CMK (cell line): ENCODE results near the gene P3H3.
"Not testable (repeated sequence)": the region's sequence is repeated elsewhere in the genome, so short reads cannot be mapped to it uniquely, and the experiment has no call there.

Experiments
- DNase-seq: peaks from one replicate; pipeline ENCODE4 v3.0.0-alpha.2; 2010; ENCODE audit warnings: low read depth

P3H3 gene

DNA sequence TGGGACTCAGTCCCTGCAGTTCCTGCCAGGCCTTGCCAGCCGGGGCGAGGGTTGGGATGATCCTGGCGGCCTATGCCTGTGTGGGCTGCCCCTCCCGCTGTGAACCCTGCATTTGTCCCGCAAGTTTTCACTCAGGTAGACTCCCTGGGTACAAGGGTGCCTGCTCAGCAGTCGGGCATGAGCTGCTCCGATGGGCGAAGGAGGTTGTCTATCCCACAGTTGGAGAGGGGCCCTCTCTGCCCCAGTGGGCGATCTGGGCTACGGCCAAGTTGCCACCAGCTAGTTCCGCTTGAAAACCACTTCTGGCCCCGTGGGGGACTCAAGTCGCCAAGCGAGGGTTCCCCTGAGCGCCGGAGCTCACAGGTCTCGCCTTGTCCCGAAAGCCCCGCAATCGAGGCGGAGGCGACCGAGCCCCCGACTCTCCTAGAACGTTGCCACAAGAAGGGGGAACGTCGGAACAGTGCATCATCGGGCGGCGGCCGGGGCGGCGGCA is 38.8 kb downstream of the P3H3 start:
- DNase-seq = no peak

DNA sequence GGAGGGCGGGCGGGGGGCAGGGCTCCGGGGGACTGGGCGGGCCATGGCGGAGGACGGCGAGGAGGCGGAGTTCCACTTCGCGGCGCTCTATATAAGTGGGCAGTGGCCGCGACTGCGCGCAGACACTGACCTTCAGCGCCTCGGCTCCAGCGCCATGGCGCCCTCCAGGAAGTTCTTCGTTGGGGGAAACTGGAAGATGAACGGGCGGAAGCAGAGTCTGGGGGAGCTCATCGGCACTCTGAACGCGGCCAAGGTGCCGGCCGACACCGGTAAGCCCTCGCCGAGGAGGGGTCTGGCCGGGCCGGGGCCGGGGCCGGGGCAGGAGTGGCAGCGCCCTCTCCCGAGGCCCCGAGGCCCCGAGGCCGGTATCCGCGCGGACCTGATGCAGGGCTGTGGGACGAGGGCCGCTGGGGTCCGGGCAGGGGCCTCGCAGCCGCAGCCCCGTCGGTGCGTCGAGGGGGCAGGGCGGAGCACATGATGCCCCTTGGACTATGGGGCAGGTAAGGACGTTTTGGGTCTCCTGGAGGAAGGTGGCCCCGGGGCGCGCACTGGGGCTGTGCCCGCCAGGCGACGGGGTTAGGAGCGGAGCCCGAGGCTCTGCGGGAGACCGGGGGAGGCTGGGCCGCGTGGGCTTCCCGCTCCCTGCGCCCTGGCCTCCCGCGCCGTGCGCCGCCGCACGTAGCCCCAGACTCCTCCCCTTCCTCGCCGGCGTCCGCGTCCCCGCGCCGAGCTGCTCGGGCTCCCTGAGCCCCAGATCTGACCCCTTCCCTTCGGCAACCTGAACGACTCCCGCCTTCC is 39.4 kb downstream of the P3H3 start, which contains the start of gene TPI1:
TSS of gene TPI1 (plus strand) at position 119 of the 798 bp plus-strand sequence. CDS start at position 155, 36 bp downstream.
- DNase-seq = no peak

DNA sequence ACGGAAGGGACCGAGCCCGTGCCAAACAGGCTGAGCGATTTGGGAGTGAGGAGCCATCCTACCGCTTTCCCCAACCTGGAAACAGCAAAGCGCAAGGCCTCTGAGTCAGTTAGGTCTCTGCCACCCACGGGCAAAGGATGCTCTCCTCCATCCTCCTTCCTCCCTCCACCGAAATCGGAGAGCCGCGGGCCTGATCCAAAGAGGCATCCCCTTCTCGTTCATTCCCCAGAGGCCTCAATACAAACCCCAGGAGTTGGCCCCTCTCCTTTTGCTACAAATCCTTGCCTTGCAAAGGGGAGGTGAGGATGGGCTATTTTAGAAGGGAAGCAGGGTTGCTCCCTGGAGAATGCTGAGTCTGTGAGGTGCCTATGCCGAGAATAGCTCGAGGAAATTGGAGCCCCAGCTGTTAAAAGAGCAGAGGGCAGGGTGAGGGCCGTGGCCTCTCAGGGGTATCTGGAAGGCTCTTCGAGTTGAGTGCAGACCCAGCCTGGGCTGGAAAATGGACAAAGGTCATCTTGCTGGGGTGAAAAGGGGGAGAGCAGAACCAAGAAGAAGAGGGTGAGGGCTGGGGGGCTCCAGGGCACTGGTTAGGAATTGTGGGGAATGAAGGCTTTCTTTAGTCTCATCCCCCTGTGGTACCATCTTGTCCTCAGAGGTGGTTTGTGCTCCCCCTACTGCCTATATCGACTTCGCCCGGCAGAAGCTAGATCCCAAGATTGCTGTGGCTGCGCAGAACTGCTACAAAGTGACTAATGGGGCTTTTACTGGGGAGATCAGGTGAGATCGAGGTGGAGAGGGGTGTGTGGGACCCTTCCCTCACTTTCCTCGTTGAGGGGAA is 40.2 kb downstream of the P3H3 start:
- no peak for DNase-seq

DNA sequence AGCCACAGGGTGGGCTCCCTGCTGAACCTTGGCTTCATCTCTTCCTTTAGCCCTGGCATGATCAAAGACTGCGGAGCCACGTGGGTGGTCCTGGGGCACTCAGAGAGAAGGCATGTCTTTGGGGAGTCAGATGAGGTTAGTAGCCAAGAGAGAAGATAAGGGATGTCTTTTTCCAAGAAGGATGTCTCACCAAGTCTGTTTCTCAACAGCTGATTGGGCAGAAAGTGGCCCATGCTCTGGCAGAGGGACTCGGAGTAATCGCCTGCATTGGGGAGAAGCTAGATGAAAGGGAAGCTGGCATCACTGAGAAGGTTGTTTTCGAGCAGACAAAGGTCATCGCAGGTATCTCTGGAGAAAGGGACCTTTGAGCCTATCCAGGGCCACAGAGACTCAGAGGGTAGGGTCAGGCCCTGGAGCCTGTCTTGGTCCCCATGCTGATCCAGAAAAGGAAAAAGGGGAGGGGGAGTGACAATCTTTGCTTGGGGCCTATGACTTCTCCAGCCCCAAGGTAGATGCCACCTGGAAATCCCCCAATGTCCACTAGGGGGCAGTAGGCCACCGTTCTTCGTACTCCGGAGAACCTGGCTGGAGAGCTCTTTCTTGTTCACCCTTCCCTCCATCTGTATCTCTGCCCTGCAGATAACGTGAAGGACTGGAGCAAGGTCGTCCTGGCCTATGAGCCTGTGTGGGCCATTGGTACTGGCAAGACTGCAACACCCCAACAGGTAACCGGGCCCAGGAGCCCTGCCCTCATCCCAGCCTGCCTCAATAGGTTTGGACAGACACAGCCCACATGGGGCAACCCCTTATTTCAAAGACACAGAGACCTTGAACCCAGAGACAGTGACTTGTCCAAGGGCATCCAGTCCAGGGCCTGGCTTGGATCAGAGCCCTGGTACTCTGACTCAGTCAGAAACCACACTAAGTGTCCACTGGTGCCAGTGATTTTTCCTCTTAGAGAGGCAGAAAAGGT is 41.1 kb downstream of the P3H3 start:
- DNase-seq = no peak

DNA sequence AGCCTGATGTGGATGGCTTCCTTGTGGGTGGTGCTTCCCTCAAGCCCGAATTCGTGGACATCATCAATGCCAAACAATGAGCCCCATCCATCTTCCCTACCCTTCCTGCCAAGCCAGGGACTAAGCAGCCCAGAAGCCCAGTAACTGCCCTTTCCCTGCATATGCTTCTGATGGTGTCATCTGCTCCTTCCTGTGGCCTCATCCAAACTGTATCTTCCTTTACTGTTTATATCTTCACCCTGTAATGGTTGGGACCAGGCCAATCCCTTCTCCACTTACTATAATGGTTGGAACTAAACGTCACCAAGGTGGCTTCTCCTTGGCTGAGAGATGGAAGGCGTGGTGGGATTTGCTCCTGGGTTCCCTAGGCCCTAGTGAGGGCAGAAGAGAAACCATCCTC is 42.1 kb downstream of the P3H3 start:
- DNase-seq = not testable (repeated sequence)

DNA sequence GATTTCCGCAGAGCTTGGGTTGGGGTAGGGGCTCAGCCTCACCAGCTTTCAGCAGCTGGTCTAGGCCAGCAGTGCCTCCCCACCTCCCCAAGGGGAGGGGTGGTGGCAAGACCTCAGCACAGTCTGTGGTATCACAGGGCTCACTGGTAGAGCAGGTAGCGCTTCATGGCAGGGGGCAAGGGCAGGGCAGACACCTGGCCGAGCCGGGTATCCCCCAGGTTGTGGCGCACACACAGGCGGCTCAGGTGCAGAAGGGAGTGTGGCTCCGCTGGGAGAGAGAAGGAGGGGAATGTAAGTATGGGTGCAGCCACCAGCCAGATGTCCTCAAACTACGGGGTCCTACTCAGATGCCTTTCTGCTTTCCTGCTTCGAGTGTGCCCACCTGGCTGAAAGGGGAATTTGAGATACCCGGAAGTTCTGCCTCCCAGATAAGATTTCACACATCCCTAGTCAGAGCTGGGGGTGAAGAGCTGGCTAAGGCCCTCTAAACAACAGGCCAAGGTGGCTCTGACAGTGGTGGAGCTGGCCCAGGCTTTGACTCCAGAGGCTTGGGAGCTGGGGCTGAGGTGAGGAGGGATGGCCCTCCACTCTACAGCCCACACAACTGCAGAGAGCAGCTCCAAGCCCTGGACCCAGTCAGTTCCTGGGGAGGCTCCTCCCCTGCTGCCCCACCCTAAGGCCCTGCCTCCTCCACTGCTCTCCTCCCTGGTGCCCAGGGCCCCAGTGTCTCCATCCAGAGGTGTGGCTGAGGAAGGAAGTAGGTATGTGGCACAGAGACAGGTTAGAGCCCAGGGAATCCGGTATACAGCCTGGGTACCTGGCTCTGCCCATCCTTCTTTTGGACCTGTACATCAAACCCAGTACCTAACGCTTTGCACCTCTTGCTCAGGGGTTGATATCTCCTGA is 43.1 kb downstream of the P3H3 start:
- no peak for DNase-seq

DNA sequence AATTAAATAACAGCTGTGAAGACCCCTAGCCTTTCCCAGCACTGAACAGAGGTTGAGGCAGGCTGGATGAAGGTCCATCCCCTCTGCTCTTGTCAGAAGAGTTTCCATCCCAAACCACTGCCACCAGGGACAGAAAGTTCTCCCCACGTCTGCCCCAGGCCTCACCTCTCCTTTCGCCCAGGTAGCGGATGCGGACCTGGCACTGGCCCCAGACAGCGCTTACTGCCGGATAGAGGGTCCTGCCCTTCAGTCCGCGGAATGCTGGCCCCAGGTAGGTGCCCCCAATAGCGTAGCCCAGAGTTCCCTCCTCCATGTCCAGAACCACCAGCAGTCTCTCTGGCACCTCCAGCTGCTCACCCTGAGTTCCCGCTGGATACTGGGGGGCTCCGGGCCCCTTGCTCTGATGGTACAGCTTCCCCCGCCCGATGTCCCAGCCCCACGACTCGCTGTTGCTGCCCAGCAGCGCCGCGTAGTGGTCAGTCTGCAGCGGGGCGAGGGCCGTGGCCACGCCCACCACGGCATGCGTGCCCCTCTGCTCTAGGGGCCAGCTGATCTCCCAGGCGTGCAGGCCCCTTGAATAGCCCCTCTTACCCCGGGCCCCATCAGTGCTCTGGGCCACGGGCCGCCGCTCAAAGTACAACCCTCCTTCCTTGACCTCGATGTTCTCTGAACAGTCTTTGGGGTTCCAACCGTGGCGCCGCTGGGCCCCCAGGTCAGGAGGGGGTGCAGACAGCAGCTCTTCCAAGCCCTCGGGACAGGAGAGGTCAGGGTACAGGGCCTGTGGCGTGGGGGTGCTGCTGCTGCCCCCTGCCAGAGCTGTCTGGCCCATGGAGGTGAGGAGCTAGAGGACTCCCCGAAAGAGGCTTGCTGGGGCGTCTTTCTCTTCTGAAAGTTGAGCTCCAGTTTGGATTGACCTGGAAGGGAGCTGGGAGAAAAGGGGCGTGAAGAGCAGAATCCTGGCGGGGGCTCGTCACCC is 44.2 kb downstream of the P3H3 start:
- no peak for DNase-seq

DNA sequence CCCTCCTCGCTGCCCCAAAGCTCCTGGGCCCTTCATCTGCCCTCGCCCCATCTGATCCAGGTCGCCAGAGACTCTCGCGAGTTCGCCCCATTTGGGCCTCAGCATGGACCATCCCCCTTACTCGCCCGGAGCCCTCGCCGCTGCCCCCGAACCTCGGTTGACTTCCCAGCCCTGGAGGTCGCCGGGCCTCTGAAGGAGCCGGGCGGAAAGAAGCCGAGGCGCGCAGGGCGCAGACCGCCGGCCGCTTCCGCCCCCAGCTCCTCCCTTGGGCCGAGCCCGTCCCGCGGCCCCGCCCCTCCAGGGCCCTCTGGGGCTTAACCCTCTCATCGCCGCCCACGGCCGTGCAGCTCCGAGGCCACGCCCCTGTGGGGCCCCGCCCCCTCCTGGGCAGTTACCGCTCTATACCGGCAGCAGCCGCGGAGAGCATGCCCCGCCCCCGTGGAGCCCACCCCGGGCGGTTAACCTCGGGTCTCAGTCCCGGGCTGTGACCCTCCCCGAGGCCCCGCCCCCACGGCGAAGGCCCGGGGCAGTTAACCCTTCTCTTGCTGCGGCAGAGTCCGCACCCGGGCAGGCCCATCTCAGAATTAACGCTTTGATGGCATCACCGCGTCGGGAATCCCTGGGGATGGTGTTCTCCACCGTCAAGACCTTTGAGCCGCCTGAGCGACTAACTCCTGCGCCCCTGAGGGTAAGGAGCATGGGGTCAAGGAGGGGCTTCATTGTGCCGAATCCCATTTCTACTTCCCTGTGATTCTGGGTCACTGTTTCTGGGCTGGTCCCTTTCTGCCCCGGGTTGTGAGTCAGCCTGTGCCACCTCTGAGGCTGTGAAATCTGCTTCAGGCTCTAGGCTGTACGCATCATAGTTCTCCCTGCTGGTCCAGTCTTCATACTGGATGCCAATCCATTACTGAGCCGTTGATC is 45.1 kb downstream of the P3H3 start, which contains the start of gene SPSB2:
TSS of gene SPSB2 (minus strand) at position 210 of the 921 bp plus-strand sequence. CDS start 402 bp downstream, outside the sequence.
- DNase-seq = peak; percentile 96

DNA sequence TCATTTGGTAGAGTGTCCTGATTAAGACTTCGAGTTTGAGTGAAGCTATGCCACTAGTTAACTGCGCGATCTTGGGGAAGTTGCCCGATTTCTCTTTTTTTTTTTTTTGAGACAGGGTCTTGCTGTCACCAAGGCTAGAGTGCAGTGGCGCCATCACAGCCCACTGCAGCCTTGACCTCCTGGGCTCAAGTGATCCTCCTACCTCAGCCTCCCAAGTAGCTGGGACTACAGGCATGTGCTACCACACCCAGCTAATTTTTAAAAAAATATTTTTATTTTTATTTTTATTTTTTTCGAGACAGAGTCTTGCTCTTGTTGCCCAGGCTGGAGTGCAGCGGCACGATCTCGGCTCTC is 45.8 kb downstream of the P3H3 start:
- not testable (repeated sequence) for DNase-seq

DNA sequence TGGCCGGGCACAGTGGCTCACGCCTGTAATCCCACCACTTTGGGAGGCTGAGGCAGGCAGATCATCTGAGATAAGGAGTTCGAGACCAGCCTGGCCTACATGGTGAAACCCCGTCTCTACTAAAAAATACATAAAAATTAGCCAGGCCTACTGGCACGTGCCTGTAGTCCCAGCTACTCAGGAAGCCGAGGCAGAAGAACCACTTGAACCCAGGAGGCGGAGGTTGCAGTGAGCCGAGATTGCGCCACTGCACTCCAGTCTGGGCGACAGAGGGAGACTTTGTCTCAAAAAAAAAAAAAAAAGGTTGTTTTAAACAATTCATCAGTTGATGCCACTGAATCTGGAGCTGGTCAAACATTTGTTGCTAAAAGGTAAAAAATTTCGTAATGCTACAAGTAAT is 51.6 kb downstream of the P3H3 start:
- DNase-seq = not testable (repeated sequence)

DNA sequence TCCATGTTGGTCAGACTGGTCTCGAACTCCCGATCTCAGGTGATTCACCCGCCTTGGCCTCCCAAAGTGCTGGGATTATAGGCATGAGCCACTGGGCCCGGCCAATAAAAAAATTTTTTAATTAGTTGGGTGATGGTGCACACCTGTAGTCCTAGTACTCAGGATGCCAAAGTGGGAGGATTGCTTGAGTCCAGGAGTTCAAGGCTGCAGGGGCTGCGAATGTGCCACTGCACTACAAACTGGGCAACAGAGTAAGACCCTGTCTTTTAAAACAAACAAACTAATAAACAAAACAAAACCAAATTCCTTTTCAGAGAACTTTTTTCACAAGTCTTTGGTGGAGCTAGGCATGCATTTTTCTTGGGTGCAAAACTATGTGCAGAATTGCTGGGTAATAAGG is 55.0 kb downstream of the P3H3 start:
- no peak for DNase-seq

DNA sequence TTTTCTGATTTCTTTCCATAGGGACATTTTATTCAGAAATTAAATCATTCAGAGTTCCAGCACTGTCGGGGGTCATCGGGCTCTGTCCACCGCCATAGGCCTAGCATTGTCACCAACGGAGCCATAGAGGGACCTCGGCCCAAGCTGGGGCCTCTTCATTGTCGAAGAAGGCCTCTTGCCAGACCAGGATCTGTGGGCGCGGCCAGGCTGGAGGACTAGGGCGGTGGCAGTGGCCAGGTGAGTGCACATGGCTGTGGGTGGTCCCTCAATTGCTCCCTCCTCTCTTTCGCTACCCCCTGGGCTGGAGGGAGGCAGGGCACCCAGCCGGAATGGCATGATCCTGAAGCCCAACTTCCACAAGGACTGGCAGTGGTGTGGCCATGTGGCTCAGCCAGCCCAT is 55.5 kb downstream of the P3H3 start:
- DNase-seq = no peak

DNA sequence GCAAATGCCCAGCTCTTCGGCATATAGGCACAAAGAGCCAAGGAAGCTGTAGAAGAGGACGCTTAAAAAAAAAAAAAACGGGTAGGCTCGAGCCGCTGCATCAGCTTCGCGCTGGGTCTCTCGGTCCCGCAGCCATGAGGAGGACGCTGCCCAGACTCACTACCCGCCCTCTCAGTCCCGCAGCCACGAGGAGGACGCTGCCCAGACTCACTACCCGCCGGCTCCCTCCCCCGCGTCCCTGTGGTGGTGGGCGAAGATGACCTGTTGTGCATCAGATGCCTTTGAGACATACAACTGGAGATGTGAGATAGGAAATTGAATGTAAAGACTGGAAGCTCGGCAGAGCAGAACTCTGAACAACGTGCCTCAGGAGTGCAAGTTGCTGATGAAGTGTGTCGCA is 56.3 kb downstream of the P3H3 start:
- DNase-seq = no peak

DNA sequence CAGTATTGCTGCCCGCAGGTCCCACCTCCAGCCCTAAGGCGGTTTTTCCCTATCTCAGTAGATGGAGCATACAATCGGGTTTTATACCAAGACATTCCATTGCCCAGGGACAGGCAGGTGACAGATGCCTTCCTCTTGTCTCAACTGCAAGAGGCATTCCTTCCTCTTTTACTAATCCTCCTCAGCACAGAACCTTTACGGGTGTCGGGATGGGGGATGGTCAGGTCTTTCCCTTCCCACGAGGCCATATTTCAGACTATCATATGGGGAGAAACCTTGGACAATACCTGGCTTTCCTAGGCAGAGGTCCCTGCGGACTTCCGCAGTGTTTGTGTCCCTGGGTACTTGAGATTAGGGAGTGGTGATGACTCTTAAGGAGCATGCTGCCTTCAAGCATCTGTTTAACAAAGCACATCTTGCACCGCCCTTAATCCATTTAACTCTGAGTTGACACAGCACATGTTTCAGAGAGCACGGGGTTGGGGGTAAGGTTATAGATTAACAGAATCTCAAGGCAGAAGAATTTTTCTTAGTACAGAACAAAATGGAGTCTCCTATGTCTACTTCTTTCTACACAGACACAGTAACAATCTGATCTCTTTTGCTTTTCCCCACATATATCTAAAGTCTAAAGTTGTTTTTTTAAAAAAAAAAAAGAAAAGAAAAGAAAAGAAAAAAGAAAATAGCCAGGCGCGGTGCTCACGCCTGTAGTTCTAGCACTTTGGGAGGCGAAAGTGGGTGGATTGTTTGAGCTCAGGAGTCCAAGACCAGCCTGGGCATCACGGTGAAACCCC is 58.2 kb downstream of the P3H3 start:
- DNase-seq = not testable (repeated sequence)

DNA sequence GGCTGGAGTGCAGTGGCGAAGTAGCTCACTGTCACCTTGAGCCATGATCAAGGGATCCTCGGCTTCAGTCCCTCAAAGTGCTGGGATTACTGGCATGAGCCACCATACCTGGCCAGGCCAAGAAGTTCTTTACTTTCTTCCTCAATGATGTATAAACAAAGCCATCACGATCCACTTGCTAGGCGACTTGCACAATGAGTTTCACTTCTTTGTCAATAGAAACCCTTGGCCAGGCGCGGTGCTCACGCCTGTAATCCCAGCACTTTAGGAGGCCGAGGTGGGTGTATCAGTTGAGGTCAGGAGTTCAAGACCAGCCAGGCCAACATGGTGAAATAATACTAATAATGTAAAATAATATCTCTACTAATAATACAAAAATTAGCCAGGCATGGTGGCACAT is 59.3 kb downstream of the P3H3 start:
- no peak for DNase-seq

DNA sequence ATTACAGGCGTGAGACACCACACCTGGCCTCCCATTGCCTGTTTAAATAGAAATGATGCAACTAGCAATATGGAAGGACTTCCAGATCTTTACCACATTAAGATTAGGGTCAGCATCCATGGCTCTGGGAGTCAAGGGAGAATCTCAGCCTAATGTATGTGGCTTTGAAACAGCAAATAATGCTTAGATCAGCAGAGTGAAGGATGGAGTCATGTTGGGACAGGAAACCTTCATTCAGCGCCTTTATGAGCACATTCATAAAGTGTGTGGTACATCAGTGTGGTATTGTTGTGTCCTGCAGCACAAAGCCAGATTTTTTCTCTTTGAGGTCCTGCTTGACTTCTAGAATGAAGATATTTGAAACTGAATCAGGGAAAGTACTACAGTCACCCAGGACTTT is 60.2 kb downstream of the P3H3 start:
- no peak for DNase-seq

DNA sequence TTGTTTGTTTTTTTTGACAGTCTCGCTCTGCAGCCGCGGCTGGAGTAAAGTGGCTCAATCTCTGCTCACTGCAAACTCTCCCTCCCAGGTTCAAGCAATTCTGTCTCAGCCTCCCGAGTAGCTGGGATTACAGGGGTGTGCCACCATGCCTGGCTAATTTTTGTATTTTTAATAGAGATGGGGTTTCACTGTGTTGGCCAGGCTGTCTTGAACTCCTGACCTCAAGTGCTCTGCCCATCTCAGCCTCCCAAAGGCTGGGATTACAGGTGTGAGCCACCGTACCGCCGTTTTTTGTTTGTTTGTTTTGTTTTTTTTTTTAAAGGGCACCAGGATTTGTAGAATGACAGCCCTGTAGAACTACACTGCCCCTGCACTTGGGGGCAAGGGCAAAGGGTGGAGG is 60.6 kb downstream of the P3H3 start:
- not testable (repeated sequence) for DNase-seq
